MM.1S (cell line): ENCODE data around the gene FCSK.

Experiments
- CTCF ChIP-seq: fragments of 300-600 bp; sonication (generic); IDR thresholded peaks from 2 replicates; pipeline ENCODE4 v1.5.1; 2016; ENCODE audit warnings: antibody characterized with exemption, low read length, mixed read lengths
- EZH2 ChIP-seq: fragments of 300-600 bp; sonication (generic); optimal IDR thresholded peaks from 2 replicates; pipeline ENCODE3; 2017; ENCODE audit warnings: low read depth, mild to moderate bottlenecking, antibody characterized with exemption, low read length, mixed read lengths
- EZH2phosphoT487 ChIP-seq: fragments of 300-600 bp; sonication (generic); IDR thresholded peaks from 2 replicates; pipeline ENCODE4 v1.6.1; 2018; ENCODE audit warnings: antibody characterized with exemption, low read length

GRCh38 chr16:70433458-70434103 lies 20.8 kb upstream of the FCSK start:
- TF ChIP-seq CTCF = no peak
- no peak for TF ChIP-seq EZH2
- no peak for TF ChIP-seq EZH2phosphoT487
